Measurements from ENCODE around the gene DCAF6.

The DCAF6 gene

GRCh38 chr1:168099337-168099801, 162.9 kb downstream of the DCAF6 start:
- no peaks in the 10 kb centered on the region for H3K36me3 ChIP-seq

GRCh38 chr1:168100315-168101002, 164.0 kb downstream of the DCAF6 start:
- H3K9me3 ChIP-seq, result no peaks in the 10 kb centered on the region
- no peaks in the 10 kb centered on the region for H3K4me1 ChIP-seq (ENCODE audit: control insufficient read depth in 1 of 2, insufficient read depth in 1 of 2, low read depth in 1 of 2, low read length in 1 of 2)
- no peaks in the 10 kb centered on the region for H3K27me3 ChIP-seq
- H3K4me3 ChIP-seq (ENCODE audit: low read depth in 1 of 2, low read length in 1 of 2), result no peak overlapping the region
- no peak overlapping the region for H3K27ac ChIP-seq
- no peak for TF ChIP-seq CTCF (IDR thresholded peaks at IDR 0.05)
- H3K36me3 ChIP-seq, result no peaks in the 10 kb centered on the region

More at GRCh38 chr1:168099337-168099801, 162.9 kb downstream of the DCAF6 start:
- Histone ChIP-seq H3K4me1 (ENCODE audit: control insufficient read depth in 1 of 2, insufficient read depth in 1 of 2, low read depth in 1 of 2, low read length in 1 of 2) (no peaks in the 10 kb centered on the region), H3K27me3 (no peaks in the 10 kb centered on the region), H3K4me3 (ENCODE audit: low read depth in 1 of 2, low read length in 1 of 2) (no peak overlapping the region), H3K27ac (no peak overlapping the region), H3K9me3 (no peaks in the 10 kb centered on the region)
- no peak for TF ChIP-seq CTCF (IDR thresholded peaks at IDR 0.05)

GRCh38 chr1:168101336-168101735, 164.9 kb downstream of the DCAF6 start:
- H3K4me3 ChIP-seq (ENCODE audit: low read depth in 1 of 2, low read length in 1 of 2), result no peak overlapping the region
- no peak for TF ChIP-seq CTCF (IDR thresholded peaks at IDR 0.05)
- H3K27me3 ChIP-seq, result no peaks in the 10 kb centered on the region
- no peaks in the 10 kb centered on the region for H3K36me3 ChIP-seq
- H3K9me3 ChIP-seq, result no peaks in the 10 kb centered on the region
- H3K4me1 ChIP-seq (ENCODE audit: control insufficient read depth in 1 of 2, insufficient read depth in 1 of 2, low read depth in 1 of 2, low read length in 1 of 2), result no peaks in the 10 kb centered on the region
- no peak overlapping the region for H3K27ac ChIP-seq

- Histone ChIP-seq H3K27me3 (no peaks in the 10 kb centered on the region), H3K4me3 (ENCODE audit: low read depth in 1 of 2, low read length in 1 of 2) (no peak overlapping the region), H3K27ac (no peak overlapping the region), H3K4me1 (ENCODE audit: control insufficient read depth in 1 of 2, insufficient read depth in 1 of 2, low read depth in 1 of 2, low read length in 1 of 2) (no peaks in the 10 kb centered on the region), H3K36me3 (no peaks in the 10 kb centered on the region), H3K9me3 (no peaks in the 10 kb centered on the region)
- no peak for TF ChIP-seq CTCF (IDR thresholded peaks at IDR 0.05)
These were observed 166.0 kb downstream of the DCAF6 start for GRCh38 chr1:168102487-168102886.

- Histone ChIP-seq H3K4me1 (ENCODE audit: control insufficient read depth in 1 of 2, insufficient read depth in 1 of 2, low read depth in 1 of 2, low read length in 1 of 2) (no peaks in the 10 kb centered on the region), H3K9me3 (no peaks in the 10 kb centered on the region), H3K27me3 (no peaks in the 10 kb centered on the region), H3K4me3 (ENCODE audit: low read depth in 1 of 2, low read length in 1 of 2) (no peak overlapping the region), H3K36me3 (no peaks in the 10 kb centered on the region), H3K27ac (no peak overlapping the region)
- no peak for TF ChIP-seq CTCF (IDR thresholded peaks at IDR 0.05)
These were observed 168.1 kb downstream of the DCAF6 start for GRCh38 chr1:168104535-168104934.

Measured in neutrophil (primary cell).